GM23248 (cell line): Measurements from ENCODE around the gene GNB2. TPM values are rescaled to one million over a fixed set of nuclear protein-coding genes. Genes with fewer than 3 reads are reported as not detected.
"Not testable (repeated sequence)": the region's sequence is repeated elsewhere in the genome, so short reads cannot be mapped to it uniquely, and the experiment has no call there.

Experiments used
- DNase-seq: peaks from one replicate; pipeline ENCODE4 v3.0.0-alpha.2; 2015
- H2AFZ ChIP-seq: fragments of 200-600 bp; sonication (generic); 2 replicates; pipeline ENCODE4 v1.6.1; 2016; ENCODE audit warnings: antibody characterized with exemption
- H3F3A ChIP-seq: fragments of 200-600 bp; sonication (generic); 2 replicates; pipeline ENCODE4 v1.6.1; 2016; ENCODE audit warnings: mild to moderate bottlenecking, antibody characterized with exemption, mixed run types; ENCODE audit not compliant: insufficient read depth
- H3K27ac ChIP-seq: fragments of 200-600 bp; sonication (generic); 2 replicates; pipeline ENCODE4 v1.5.1; 2016; ENCODE audit warnings: mild to moderate bottlenecking
- H3K27me3 ChIP-seq: fragments of 200-600 bp; sonication (generic); replicated peaks from 2 replicates; pipeline ENCODE4 v1.6.1; 2016; ENCODE audit warnings: mild to moderate bottlenecking; ENCODE audit not compliant: insufficient read depth
- H3K36me3 ChIP-seq: fragments of 200-600 bp; sonication (generic); 2 replicates; pipeline ENCODE4 v1.6.1; 2016; ENCODE audit warnings: low read depth, mild to moderate bottlenecking
- H3K4me1 ChIP-seq: fragments of 200-600 bp; sonication (generic); 2 replicates; pipeline ENCODE4 v1.6.1; 2016; ENCODE audit warnings: mild to moderate bottlenecking; ENCODE audit not compliant: insufficient read depth
- H3K4me2 ChIP-seq: fragments of 200-600 bp; sonication (generic); one replicate; pipeline ENCODE4 v1.6.1; 2016; ENCODE audit warnings: mild to moderate bottlenecking; ENCODE audit not compliant: unreplicated experiment
- H3K4me3 ChIP-seq: fragments of 200-600 bp; sonication (generic); 2 replicates; pipeline ENCODE4 v1.5.1; 2016; ENCODE audit warnings: mild to moderate bottlenecking
- H3K79me2 ChIP-seq: fragments of 200-600 bp; sonication (generic); 2 replicates; pipeline ENCODE4 v1.6.1; 2016; ENCODE audit warnings: mild to moderate bottlenecking; ENCODE audit not compliant: insufficient read depth
- H3K9ac ChIP-seq: fragments of 200-600 bp; sonication (generic); 2 replicates; pipeline ENCODE4 v1.6.1; 2016; ENCODE audit warnings: mild to moderate bottlenecking
- H3K9me2 ChIP-seq: fragments of 200-600 bp; sonication (generic); 2 replicates; pipeline ENCODE4 v1.6.1; 2016; ENCODE audit warnings: mixed run types, mild to moderate bottlenecking, moderate library complexity; ENCODE audit not compliant: insufficient read depth
- H3K9me3 ChIP-seq: fragments of 200-600 bp; sonication (generic); one replicate; pipeline ENCODE4 v1.6.1; 2017; ENCODE audit warnings: low read depth
- H4K20me1 ChIP-seq: fragments of 200-600 bp; sonication (generic); 2 replicates; pipeline ENCODE4 v1.6.0; 2016; ENCODE audit not compliant: insufficient read depth
- EZH2 ChIP-seq: fragments of 200-600 bp; sonication (generic); IDR thresholded peaks from 2 replicates; pipeline ENCODE4 v1.6.1; 2018; ENCODE audit warnings: antibody characterized with exemption, mild to moderate bottlenecking; ENCODE audit not compliant: insufficient read depth, poor library complexity, severe bottlenecking
- EZH2phosphoT487 ChIP-seq: fragments of 200-600 bp; sonication (generic); IDR thresholded peaks from 2 replicates; pipeline ENCODE4 v1.6.1; 2018; ENCODE audit warnings: antibody characterized with exemption, moderate library complexity, mild to moderate bottlenecking, low read depth; ENCODE audit not compliant: insufficient read depth
- WGBS, 2 experiments: methylation state at CpG; one replicate each; pipeline ENCODE4 v1.1.6; 2015 to 2017; ENCODE audit warnings: low lambda C conversion rate in 2 of 2, low coverage in 1 of 2; ENCODE audit errors: missing lambda C conversion rate in 2 of 2; 5-methylcytosine and 5-hydroxymethylcytosine counted together
- in situ Hi-C: fragments of 300-500 bp; cut with MboI; formaldehyde crosslinking; loops from 2 replicates; pipeline ENCODE4 v1.15.0; 2020
- polyA plus RNA-seq: library from polyadenylated mRNA; unstranded; fragments of >200 nt; fragmentation: Nextera tagmentation; extraction: Ambion mirVana; gene quantifications from 2 replicates; pipeline ENCODE4 v1.2.1, GENCODE V29; 2016
- total RNA-seq: library from RNA; depleted of rRNA; stranded (reverse); fragments of >200 nt; shearing (Covaris generic); gene quantifications from 2 replicates; pipeline ENCODE4 v1.2.3, GENCODE V29; 2014

GNB2 gene
- total and polyA plus RNA-seq, 2 experiments from 2014 or later: 89.8 to 132 TPM

- in situ Hi-C loops: loop anchor here (10.0 kb wide), 1 partner anchor 144 kb away; the partner anchor contains the start of gene SLC12A9
These were observed 36.9 kb downstream of the GNB2 start for GRCh38 chr7:100710452-100710851.

GRCh38 chr7:100711369-100711768 lies 37.8 kb downstream of the GNB2 start:
- Histone ChIP-seq H3K4me1 (peaks cover 6% of the 10 kb centered on the region; the same call in 1 of the 2 replicates), H3K79me2 (peaks cover 23% of the 10 kb centered on the region), H3K27ac (no peak overlapping the region), H3K4me2 (no peak overlapping the region), H3K36me3 (no peaks in the 10 kb centered on the region), H3K9me3 (no peaks in the 10 kb centered on the region), H3K9me2 (no peaks in the 10 kb centered on the region), H2AFZ (no peak overlapping the region), H3K4me3 (no peak overlapping the region), H3K27me3 (no peaks in the 10 kb centered on the region), H4K20me1 (no peaks in the 10 kb centered on the region), H3F3A (no peaks in the 10 kb centered on the region), H3K9ac (no peak overlapping the region)
- in situ Hi-C loops: loop anchor here (10.0 kb wide), 1 partner anchor 143 kb away; the partner anchor contains the start of gene SLC12A9
- 53 to 61% methylated on average over 10 to 11 of the region's 11 CpGs for WGBS, 2 experiments
- TF ChIP-seq EZH2phosphoT487 (no peak), EZH2 (no peak)
- DNase-seq: no peak

More at GRCh38 chr7:100710452-100710851, 36.9 kb downstream of the GNB2 start:
- Histone ChIP-seq H3K27me3 (no peaks in the 10 kb centered on the region), H3K9ac (no peak overlapping the region), H3K9me2 (no peaks in the 10 kb centered on the region), H3K27ac (no peak overlapping the region), H3K4me2 (no peak overlapping the region), H3K36me3 (no peaks in the 10 kb centered on the region), H3K79me2 (peaks cover 28% of the 10 kb centered on the region), H4K20me1 (no peaks in the 10 kb centered on the region), H3F3A (no peaks in the 10 kb centered on the region), H2AFZ (no peak overlapping the region), H3K4me1 (peaks cover 6% of the 10 kb centered on the region; the same call in 1 of the 2 replicates), H3K9me3 (no peaks in the 10 kb centered on the region), H3K4me3 (no peak overlapping the region)
- TF ChIP-seq EZH2phosphoT487: no peak
- no peak for TF ChIP-seq EZH2
- WGBS, 2 experiments: 82 to 84% methylated on average over 4 of the region's 4 CpGs
- no peak for DNase-seq

DNA sequence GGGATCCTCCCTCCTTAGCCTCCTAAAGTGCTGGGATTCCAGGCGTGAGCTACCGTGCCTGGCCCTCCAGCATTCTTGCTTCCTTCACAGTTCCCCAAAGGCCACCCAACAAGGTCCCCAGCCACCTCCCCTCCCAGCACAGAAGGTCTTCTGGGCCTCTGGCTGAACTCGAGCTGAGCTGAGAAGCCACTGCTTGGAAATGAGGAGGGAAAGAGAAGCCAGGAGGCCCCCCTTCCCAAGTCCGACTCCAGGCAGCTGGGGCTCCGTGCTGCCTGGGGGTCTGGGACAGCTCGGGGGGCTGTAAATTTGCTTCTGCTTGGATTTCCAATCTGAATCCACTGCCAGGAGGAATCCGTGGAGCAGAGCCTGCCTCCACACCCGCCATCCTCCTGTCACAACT lies 41.2 kb downstream of the GNB2 start:
- H3F3A ChIP-seq: no peaks in the 10 kb centered on the region
- peaks cover 4% of the 10 kb centered on the region for H3K27me3 ChIP-seq
- 68 to 69% methylated on average over 8 of the region's 8 CpGs for WGBS, 2 experiments
- no peaks in the 10 kb centered on the region for H3K79me2 ChIP-seq
- H3K9ac ChIP-seq: no peak overlapping the region
- DNase-seq: no peak
- H3K36me3 ChIP-seq: no peaks in the 10 kb centered on the region
- H3K9me2 ChIP-seq: no peaks in the 10 kb centered on the region
- no peak overlapping the region for H3K27ac ChIP-seq
- no peak overlapping the region for H2AFZ ChIP-seq
- no peak for TF ChIP-seq EZH2
- TF ChIP-seq EZH2phosphoT487: no peak
- in situ Hi-C loops: loop anchor here (10.0 kb wide), 1 partner anchor 140 kb away; the partner anchor contains the start of gene SLC12A9
- H3K4me3 ChIP-seq: no peak overlapping the region
- H3K9me3 ChIP-seq: no peaks in the 10 kb centered on the region
- H3K4me1 ChIP-seq: no peaks in the 10 kb centered on the region
- H4K20me1 ChIP-seq: no peaks in the 10 kb centered on the region
- H3K4me2 ChIP-seq: no peak overlapping the region

DNA sequence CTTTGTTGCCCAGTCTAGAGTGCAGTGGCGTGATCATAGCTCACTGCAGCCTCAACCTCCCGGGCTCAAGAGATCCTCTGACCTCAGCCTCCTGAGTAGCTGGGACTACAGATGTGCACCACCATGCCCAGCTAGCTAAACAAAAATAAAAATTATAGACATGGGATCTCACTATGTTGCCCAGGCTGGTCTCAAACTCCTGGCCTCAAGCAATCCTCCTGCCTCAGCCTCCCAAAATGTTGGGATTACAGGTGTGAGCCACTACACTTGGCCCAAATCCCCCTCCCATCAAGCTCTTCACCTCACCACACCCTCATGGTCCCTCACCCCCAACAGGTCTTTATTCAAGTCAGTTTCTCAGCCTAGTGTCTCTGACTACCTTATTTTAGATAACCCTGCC lies 43.5 kb downstream of the GNB2 start:
- in situ Hi-C loops: loop anchor here (10.0 kb wide), 1 partner anchor 138 kb away; the partner anchor contains the start of gene SLC12A9
- WGBS, 2 experiments: 87 to 88% methylated on average over 2 of the region's 2 CpGs
- not testable (repeated sequence) for H2AFZ ChIP-seq

More for the DNA sequence above, 43.5 kb downstream of the GNB2 start:
- peaks cover 26% of the 10 kb centered on the region for H3K27me3 ChIP-seq
- not testable (repeated sequence) for H3K36me3 ChIP-seq, H3K79me2 ChIP-seq, H4K20me1 ChIP-seq, H3K9me2 ChIP-seq, H3K27ac ChIP-seq, H3F3A ChIP-seq, H3K4me3 ChIP-seq, DNase-seq, H3K4me2 ChIP-seq, H3K9me3 ChIP-seq, H3K9ac ChIP-seq, H3K4me1 ChIP-seq
